ENCODE data around the gene CUTA.

Gene CUTA

DNA sequence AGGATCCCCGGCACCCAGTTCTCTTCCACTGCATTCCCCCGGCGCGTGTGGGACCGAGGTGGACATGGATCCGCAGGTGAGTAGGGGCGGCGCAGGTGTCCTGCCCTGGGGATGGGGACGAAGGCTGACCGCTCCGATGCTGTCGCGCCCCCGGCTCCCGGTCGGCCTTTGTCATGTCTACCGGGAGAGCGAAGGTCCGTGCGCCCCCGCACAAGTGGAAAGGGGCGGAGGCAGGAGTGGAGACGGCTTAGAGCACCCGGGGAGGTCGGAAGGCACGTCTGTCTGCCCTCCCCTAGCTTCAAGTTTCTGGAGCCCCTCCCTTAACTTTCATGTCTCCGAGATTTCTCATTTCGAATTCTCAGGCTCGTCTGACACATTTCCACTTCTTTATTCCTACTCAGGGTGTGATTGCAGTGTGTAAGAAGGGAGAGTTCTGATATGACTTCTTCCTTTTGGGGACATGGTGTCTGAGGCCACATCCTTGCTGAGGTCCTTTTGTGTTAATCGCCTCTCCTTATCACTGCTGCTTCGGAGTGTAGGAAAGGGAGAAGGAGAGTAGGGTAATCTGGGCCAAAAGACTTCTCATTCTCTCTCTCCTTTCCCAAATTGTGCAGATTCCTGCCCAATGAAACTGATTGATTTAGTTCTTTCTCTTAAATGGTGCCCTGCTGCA lies 25.8 kb downstream of the CUTA start:
- no peak for DNase-seq (ENCODE audit: extremely low read depth, low read depth)
- TF ChIP-seq, protein P1, sequence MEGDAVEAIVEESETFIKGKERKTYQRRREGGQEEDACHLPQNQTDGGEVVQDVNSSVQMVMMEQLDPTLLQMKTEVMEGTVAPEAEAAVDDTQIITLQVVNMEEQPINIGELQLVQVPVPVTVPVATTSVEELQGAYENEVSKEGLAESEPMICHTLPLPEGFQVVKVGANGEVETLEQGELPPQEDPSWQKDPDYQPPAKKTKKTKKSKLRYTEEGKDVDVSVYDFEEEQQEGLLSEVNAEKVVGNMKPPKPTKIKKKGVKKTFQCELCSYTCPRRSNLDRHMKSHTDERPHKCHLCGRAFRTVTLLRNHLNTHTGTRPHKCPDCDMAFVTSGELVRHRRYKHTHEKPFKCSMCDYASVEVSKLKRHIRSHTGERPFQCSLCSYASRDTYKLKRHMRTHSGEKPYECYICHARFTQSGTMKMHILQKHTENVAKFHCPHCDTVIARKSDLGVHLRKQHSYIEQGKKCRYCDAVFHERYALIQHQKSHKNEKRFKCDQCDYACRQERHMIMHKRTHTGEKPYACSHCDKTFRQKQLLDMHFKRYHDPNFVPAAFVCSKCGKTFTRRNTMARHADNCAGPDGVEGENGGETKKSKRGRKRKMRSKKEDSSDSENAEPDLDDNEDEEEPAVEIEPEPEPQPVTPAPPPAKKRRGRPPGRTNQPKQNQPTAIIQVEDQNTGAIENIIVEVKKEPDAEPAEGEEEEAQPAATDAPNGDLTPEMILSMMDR (IDR thresholded peaks at IDR 0.05; ENCODE audit: low read depth, low read length), result no peak

DNA sequence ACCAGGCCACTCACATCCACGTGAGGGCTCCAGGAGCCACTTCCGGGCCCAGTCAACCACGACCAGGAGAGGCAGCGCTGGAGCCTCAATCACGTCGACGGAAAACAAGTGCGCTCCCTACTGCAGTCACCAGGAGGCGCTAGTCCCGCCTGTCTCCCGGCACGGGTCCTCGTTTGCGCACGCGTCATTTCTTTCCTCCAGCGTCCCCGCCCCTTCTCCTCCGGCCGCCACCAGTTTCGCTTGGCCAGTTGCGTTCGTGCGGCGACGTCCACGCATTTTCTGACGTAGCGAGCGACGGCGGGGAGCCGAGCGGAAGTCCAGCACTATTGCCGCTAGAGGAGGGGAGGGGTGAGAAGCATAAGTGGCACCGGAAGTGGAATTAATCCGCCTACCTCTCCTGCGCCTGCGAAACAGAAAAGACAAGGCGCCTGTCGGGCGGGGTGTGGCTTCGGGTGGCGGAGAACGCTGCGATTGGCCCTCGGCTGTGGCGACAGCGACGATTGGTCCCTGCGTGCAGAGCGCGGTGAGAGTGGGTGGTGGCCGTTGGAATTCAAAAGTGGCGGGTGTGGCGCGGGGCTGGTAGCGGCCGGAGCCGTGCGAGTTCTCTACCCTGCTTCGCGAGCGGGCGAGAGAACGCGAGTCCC lies 26.5 kb downstream of the CUTA start, which contains the start of gene KIFC1:
Gene KIFC1 (plus strand): TSS at position 546 of the 644 bp plus-strand sequence. CDS start 163 bp downstream, outside the sequence.
- TF ChIP-seq, protein P1 (IDR thresholded peaks at IDR 0.05; ENCODE audit: low read depth, low read length), result peak; percentile 96
- DNase-seq (ENCODE audit: extremely low read depth, low read depth), result peak; percentile 100

DNA sequence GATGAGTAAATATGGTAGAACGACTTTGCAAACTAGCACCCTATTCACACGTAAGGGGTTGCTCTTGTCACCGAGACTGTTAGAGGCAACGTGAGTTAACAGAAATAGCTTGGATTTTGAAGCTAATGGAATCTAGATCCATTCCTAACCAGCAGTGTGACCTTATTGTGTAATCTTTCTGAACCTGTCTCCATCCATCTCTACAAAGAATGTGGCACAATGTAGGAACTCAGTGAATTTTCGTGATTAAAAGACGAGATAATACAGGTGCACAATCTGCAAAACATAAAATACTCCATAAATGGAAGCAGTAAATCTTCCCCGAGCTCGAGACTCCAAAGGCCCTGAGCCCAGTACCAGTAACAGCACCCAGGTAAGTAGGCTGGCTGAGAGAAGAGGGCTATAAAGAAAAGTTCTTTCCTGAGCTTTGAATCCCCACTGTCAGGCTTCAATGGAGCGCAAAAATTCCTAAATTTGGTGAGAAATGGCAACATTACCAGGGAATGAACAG lies 27.1 kb downstream of the CUTA start:
- no peak for DNase-seq (ENCODE audit: extremely low read depth, low read depth)
- TF ChIP-seq, protein P1 (IDR thresholded peaks at IDR 0.05; ENCODE audit: low read depth, low read length), result no peak

DNA sequence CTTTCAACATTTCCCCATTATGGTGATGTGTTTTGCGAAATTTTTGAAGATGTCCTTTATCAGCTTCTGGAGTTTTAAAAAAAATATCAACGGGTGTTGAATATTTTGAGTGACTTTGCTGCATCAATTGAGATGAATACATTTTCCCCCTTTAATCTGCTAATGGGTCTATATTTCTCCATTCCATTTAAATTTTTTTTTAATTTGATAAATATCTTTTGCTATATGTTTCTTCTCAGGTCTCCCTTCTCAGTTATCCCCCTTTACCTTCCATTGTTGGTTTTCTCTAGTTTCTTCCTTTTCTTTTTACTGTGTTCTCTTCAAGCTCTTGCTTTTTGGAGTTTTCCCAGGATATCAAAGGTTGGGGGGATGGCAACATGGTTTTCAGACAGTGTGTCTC lies 27.7 kb downstream of the CUTA start:
- DNase-seq (ENCODE audit: extremely low read depth, low read depth), result no peak
- TF ChIP-seq, protein P1 (IDR thresholded peaks at IDR 0.05; ENCODE audit: low read depth, low read length), result no peak

DNA sequence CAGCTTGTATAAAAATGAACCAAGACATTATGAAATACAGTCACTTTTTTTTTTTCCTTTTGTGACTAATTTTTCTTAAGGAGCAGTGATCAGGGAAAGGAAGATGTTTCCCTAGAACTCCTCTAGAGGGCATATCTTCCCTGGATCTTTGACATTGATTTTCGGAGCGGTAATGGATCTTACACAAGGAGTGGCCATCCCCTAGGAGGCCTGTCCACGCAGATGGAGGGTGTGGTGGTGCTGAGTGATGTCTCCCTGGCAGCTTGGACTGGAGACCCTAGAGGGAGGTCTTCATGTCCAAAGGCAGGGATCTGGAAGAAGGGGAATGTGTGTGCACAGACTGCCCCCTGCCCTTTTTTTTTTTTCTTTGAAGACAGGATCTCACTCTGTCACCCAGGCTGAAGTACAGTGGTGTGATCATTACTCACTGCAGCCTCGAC lies 33.3 kb downstream of the CUTA start:
- TF ChIP-seq, protein P1 (IDR thresholded peaks at IDR 0.05; ENCODE audit: low read depth, low read length), result no peak
- DNase-seq (ENCODE audit: extremely low read depth, low read depth), result no peak

DNA sequence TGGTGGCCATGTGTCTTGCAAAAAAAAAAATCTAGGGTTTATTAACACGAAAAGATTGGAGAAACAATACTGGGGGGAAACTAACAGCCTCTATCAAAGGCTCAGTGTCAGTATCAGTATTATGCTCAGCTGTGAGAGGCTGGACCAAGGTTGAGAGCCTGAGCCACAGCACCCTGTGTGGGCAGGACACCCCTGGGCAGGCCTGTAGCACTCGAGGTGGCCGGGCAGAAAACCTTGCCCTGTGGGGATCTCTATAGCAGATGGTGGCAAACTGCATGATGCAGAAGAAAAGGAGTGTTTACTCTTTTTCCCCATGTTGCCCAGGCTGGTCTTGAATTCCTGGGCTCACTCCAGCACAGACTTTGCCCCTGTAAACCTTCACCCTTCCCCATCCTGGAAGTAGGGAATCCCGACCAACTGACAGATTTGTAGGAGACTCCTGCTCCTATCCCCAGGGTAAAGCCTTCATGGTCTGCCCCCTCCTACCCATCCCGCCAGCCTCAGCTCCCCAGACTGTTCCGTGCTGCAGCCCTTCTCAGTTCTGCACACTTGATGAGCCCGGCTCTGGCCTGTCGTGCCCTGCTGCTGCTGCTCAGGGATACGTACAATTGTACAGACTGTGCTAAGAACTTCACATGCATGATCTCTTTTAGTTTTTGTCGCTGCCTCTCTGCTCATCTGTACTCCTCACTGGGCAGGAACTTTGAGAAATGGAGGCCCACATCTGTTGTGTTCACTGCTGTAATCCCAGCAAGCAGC lies 34.3 kb downstream of the CUTA start:
- TF ChIP-seq, protein P1 (IDR thresholded peaks at IDR 0.05; ENCODE audit: low read depth, low read length), result no peak
- DNase-seq (ENCODE audit: extremely low read depth, low read depth), result no peak

Data from AG09319 (cell line).